ENCODE results near the gene COL11A1. TPM values are rescaled to one million over a fixed set of nuclear protein-coding genes. Genes with fewer than 3 reads are reported as not detected.
A peak's percentile ranks its signal among the peaks of the same experiment; 100 is the strongest.
"Not testable (repeated sequence)": the region's sequence is repeated elsewhere in the genome, so short reads cannot be mapped to it uniquely, and the experiment has no call there.

COL11A1 gene
- total RNA-seq, 1 experiment from 2014 or later: not detected

DNA sequence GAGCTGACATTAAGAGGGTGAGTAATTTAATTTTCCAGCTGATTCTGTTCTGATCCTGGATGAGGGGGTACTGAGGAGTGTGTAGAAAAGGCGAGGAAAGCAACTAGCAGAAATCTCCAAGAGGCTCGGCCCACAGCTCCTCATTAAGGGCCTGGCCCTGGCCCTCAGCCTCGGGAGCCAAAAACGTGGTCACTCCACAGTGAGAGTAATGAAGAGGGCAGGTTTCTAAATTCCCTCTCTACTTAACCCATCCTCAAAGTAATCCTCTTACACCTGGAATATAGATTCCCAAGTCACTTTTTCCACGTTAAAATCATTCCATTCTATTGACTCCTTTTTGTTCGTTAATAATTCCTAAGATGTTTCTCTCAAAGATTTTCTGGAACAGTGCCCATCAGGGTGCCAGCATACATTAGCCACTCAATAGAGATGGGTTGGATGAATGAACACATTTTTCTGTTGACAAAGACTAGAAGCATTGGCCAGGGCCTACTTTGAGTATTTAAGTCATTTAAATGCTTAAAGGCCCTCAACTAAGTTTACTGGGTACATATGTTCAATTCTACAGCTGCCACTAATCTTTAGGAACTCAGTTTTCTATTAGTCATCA lies 1.1 kb upstream of the COL11A1 start:
- H3K4me3 ChIP-seq: no peak overlapping the region
- H3K4me1 ChIP-seq: peaks cover 16% of the 10 kb centered on the region
- no peaks in the 10 kb centered on the region for H3K9me3 ChIP-seq (replicated peaks)
- no peak for DNase-seq
- H3K27ac ChIP-seq: no peak overlapping the region
- no peaks in the 10 kb centered on the region for H3K36me3 ChIP-seq
- no peaks in the 10 kb centered on the region for H3K27me3 ChIP-seq

DNA sequence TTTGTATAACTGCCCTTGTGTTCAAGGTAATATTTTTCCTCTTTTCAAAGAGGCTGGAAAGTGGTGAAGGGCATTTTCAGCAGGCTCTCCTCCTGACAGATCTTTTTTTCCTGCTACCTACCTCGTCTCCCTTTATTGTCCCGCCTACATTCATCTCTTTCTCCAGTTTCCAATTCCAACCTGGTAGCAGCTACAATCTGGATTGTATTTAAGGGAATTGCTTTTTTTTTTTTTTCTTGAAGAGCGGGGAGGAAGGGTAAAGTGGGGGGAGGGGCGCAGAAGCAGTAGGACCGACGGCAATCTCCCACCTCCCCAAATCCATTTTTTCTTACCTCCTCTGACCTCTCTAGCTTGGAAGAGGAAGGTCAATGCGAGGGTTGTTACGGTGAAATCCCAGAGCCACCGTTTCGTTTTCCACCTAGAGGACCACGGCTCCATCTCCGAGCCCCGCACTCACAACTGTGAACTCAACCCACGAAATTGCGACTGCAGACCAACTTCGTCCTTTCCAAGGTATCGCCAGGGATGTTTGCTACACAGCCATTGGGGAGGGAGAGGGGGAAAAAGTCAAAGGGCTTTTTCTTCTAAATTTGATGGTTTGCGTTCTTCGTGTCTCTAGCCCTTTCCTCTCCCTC lies 464 bp downstream of the COL11A1 start:
- DNase-seq: no peak
- H3K36me3 ChIP-seq: no peaks in the 10 kb centered on the region
- H3K4me3 ChIP-seq: no peak overlapping the region
- H3K27me3 ChIP-seq: no peaks in the 10 kb centered on the region
- H3K4me1 ChIP-seq: peaks cover 16% of the 10 kb centered on the region
- no peak overlapping the region for H3K27ac ChIP-seq
- H3K9me3 ChIP-seq (replicated peaks): no peaks in the 10 kb centered on the region

DNA sequence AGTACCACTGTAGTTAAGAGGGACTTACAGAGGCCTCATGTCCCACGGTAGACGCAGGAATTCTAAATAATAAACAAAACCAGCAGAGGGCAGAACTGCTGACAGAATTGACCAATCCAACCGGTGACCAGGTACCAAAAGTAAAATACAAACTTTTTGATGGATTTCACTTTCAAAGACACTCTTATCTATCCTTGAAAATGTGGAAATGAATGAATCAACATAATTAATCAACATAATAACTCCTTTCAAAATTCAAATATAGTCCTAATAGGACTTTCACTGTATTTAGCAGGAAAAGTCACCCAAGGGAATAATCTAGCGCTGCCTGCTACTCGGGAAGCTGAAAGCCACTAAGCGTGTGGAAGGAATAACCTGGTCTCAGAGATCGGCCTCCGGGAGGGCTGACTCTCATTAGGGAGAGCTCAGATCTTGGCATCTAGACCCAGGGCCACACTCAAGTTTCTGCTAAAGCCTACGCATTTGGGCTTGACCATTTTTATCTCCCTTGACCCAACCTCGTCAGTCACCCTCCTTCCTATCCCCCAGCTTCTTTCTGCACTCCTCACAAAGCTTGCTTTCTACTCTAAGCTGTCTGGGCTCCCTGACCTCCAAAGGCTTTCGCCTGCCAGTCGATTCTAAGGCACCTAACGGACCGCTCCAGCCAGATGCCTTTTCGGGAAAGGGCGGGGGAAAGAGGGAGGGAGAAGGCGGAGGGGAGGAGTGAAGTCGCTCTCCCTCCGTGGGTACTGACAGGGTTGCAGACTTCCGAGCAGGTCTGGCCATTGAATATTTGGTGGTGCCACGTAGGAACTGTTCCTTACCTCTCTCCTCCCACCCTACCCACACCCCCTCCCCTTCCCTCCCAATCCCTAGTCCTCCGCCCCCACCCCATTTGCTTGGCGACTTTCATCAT lies 1.6 kb downstream of the COL11A1 start:
- Histone ChIP-seq H3K27ac (no peak overlapping the region), H3K4me1 (peaks cover 10% of the 10 kb centered on the region), H3K27me3 (no peaks in the 10 kb centered on the region)

DNA sequence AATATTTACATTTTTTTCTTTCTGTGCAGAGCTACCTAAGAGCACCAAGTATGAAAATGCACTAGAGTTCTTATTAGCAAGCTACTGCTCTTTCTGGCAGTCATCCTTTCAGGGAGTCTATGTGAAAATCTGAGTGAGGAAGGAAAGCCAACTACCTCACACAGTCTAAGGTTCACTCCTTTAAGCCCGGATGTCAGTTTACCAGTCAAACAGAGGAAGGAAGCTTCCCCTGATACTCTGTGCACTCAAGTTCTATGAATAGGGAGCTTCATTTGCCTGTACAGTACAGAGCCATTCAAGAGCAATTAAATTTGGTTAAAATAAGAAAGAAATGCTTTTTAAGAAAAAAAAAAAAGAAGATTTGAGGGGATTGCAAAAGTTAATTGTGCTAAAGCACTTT lies 6.9 kb downstream of the COL11A1 start:
- no peak for DNase-seq
- Histone ChIP-seq H3K4me1 (no peaks in the 10 kb centered on the region), H3K27me3 (no peaks in the 10 kb centered on the region), H3K36me3 (no peaks in the 10 kb centered on the region), H3K9me3 (replicated peaks) (no peaks in the 10 kb centered on the region), H3K4me3 (no peak overlapping the region), H3K27ac (no peak overlapping the region)

More for the DNA sequence above, 1.6 kb downstream of the COL11A1 start:
- H3K4me3 ChIP-seq: no peak overlapping the region
- H3K9me3 ChIP-seq (replicated peaks): no peaks in the 10 kb centered on the region
- DNase-seq: peak in 1 of 2 experiments; percentile 51
- no peaks in the 10 kb centered on the region for H3K36me3 ChIP-seq

DNA sequence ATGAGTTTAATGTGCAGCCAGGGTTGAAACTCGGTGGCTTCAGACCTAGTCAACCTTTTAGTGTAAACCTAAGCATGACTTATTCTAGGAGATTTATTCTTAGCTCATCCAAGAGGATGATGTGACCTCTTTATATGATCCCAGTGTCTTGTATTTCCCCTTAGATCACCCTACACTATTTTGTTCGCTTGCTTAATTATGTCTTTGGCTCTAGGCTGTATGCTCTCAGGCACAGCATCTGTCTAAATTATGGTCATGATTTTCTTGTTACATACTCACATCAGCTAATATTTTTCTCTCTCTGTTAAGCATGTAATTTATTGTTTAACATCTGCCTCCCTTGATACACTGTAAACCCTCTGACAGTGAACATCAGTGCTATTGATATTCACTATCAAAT lies 19.1 kb downstream of the COL11A1 start:
- H3K27ac ChIP-seq: no peak overlapping the region
- no peaks in the 10 kb centered on the region for H3K36me3 ChIP-seq
- H3K4me1 ChIP-seq: no peaks in the 10 kb centered on the region
- no peaks in the 10 kb centered on the region for H3K27me3 ChIP-seq
- no peak overlapping the region for H3K4me3 ChIP-seq
- no peaks in the 10 kb centered on the region for H3K9me3 ChIP-seq (replicated peaks)
- no peak for DNase-seq

DNA sequence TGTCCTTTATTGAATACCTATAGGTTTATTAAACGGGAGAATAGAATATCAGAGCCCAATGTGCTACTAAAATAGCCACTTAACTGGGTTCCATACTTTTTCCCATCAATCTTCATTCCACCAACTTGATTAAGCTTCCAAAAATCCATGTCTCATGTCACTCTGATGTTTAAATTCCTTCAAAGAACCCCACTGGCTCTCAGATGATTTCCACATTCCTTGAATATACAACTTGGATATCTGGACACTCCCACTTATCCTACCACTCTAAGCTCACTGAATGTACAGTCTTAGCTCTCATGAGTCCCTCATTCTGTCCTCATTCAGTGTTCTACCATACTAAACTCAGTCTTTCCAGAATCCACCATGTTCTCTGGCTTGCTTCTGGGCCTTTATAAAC lies 21.1 kb downstream of the COL11A1 start:
- H3K4me1 ChIP-seq: no peaks in the 10 kb centered on the region
- no peak for DNase-seq
- H3K4me3 ChIP-seq: no peak overlapping the region
- no peaks in the 10 kb centered on the region for H3K27me3 ChIP-seq
- H3K9me3 ChIP-seq (replicated peaks): no peaks in the 10 kb centered on the region
- no peaks in the 10 kb centered on the region for H3K36me3 ChIP-seq
- no peak overlapping the region for H3K27ac ChIP-seq

DNA sequence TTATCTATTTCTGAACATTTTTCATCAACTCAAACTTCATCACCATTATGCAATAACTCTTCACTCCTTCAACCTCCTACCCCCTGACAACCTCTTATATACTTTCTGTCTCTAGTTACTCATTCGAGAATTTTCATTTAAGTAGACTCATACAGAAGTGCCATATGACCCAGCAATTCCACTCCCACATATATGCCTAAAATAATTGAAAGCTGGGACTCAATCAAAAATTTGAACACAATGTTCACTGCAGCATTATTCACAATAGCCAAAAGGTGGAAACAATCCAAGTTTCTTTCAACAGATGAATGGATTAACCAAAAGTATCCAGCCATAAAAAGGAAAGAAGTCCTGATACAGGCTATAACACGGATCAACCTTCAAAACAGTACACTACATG lies 24.1 kb downstream of the COL11A1 start:
- no peak overlapping the region for H3K27ac ChIP-seq
- H3K27me3 ChIP-seq: no peaks in the 10 kb centered on the region
- H3K9me3 ChIP-seq (replicated peaks): no peaks in the 10 kb centered on the region
- DNase-seq: no peak
- H3K4me1 ChIP-seq: no peaks in the 10 kb centered on the region
- H3K4me3 ChIP-seq: no peak overlapping the region
- no peaks in the 10 kb centered on the region for H3K36me3 ChIP-seq

DNA sequence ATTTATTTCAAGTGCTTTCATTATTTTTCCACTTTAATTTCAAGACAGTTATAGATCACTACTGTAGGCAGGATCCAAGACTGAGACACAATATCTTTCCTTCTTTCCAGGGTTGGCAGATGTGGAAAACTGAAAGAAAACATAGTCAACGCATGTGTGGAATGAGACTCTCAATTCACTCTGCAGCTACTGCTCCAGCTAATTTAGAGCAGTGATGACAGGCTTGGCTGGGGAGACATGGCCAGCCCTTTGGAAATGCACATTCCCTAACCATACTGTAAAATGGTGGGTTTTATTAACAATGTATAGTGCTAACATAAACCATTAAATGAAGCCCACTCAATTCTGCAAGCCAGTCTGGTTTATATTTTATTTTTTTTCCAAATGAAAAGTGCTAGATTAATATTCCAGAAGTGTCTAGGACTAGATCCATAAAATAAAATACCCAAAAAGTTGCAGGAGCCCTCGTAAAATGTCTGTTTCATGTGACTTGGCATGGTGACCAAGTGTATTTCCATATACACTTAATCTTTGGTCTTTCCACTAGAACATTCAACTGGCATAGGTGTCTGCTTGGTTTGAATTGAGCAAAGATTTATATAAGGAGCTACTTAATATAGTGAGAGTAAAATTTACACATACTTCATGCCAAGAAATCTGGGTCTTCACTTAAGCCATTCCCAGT lies 32.9 kb downstream of the COL11A1 start:
- Histone ChIP-seq H3K4me3 (no peak overlapping the region), H3K27me3 (peaks cover 2% of the 10 kb centered on the region; the same call in 1 of the 2 replicates), H3K36me3 (no peaks in the 10 kb centered on the region), H3K4me1 (no peaks in the 10 kb centered on the region), H3K27ac (no peak overlapping the region), H3K9me3 (replicated peaks) (no peaks in the 10 kb centered on the region)
- no peak for DNase-seq

DNA sequence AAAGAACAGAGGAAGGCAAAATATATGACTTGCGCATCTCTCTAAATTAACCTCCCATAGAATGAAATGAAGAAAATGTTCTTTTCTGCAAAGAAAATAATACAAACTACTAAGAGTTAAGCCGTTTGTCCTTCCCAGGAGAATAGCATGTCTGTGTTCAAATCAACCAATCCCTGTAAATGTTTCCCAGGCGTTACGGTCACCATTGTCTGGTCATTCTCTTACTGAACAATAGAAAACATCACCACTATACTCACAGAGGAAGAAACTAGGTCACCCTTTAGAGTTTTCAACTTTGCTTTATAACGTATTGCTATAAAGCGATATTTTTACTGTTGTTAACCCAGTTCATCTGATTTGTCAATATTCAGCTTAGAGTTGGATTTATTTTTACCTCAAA lies 34.1 kb downstream of the COL11A1 start:
- H3K27me3 ChIP-seq: peaks cover 5% of the 10 kb centered on the region; the same call in 1 of the 2 replicates
- DNase-seq: no peak

DNA sequence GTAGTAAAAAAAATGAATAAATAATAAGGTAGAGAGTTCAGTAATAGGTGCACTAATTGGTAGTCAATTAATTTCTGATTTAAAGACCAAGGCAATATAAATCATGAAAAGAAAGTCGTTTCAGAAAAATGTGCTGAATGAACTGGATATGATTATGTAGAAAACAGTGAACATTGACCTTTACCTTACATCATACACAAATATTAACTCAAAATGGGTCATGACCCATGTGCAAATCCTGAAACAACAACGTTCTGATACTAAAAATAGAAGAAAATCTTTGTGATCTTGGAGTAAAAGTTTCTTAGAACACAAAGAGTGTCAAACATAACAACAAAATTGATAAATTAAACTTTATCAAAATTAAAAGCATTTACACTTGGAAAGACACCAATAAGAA lies 39.1 kb downstream of the COL11A1 start:
- no peak for DNase-seq

More for the DNA sequence above, 34.1 kb downstream of the COL11A1 start:
- H3K4me1 ChIP-seq: no peaks in the 10 kb centered on the region
- H3K27ac ChIP-seq: no peak overlapping the region
- H3K4me3 ChIP-seq: no peak overlapping the region
- H3K9me3 ChIP-seq (replicated peaks): no peaks in the 10 kb centered on the region
- no peaks in the 10 kb centered on the region for H3K36me3 ChIP-seq

DNA sequence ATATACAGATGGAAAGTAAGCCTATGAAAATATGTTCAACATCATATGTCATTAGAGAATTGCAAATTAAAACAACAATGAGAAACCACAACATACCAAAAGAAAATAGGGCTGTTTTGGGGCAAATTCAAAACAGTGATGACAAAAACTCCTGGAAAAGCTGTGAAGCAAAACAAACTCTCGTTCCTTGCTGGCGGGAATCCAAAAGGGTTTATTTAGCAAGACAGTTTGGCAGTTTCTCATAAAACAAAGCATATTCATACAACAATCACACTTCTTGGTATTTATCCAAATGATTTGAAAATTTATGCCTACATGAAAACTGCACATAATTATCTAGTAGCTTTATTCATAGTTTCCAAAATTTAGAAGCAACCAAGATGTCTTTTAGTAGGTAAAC lies 44.4 kb downstream of the COL11A1 start:
- Histone ChIP-seq H3K4me3 (no peak overlapping the region), H3K4me1 (no peaks in the 10 kb centered on the region), H3K9me3 (replicated peaks) (no peaks in the 10 kb centered on the region), H3K27me3 (no peaks in the 10 kb centered on the region; the same call in 1 of the 2 replicates), H3K36me3 (no peaks in the 10 kb centered on the region), H3K27ac (no peak overlapping the region)
- DNase-seq: peak in 1 of 2 experiments; percentile 2

More for the DNA sequence above, 39.1 kb downstream of the COL11A1 start:
- Histone ChIP-seq H3K27me3 (peaks cover 5% of the 10 kb centered on the region; the same call in 1 of the 2 replicates), H3K4me3 (no peak overlapping the region), H3K9me3 (replicated peaks) (no peaks in the 10 kb centered on the region), H3K27ac (no peak overlapping the region), H3K4me1 (no peaks in the 10 kb centered on the region), H3K36me3 (no peaks in the 10 kb centered on the region)

DNA sequence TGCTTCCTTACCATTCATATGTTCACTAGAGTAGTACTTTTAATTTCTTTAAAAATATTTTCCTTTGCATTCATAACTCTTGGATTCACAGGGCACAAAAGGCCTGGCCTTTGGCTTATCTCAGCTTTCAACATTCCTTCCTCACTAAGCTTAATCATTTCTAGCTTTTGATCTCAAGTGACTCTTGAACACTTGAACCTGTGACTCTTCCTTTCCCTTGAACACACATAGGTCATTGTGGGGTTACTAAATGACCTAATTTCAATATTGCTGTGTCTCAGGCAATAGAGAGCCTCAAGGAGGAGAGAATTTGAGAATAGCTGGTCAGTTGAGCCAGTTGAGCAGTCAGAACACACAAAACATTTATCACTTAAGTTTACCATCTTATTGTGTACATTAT lies 49.9 kb downstream of the COL11A1 start:
- no peak overlapping the region for H3K4me3 ChIP-seq
- no peaks in the 10 kb centered on the region for H3K36me3 ChIP-seq
- peaks cover 3% of the 10 kb centered on the region; the same call in 1 of the 2 replicates for H3K27me3 ChIP-seq
- H3K4me1 ChIP-seq: no peaks in the 10 kb centered on the region
- no peak overlapping the region for H3K27ac ChIP-seq
- no peaks in the 10 kb centered on the region for H3K9me3 ChIP-seq (replicated peaks)
- no peak for DNase-seq

DNA sequence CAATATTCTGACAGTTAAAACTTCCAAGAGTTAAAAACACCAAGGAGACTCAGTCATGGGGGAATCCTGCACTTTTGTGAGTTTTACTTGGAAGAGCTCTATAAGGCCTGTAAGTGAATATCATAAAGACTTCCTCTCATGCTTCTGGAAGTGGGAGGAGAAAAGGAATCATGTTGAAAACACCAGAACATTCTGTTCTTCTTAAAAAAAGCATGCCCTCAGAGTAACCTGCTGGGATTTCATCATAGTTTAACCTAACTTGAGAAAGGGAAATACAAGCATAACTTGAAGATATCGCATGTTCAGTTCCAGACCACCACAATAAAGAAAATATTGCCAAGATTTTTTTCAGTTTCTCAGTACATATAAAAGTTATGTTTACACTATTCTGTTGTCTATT lies 51.9 kb downstream of the COL11A1 start:
- Histone ChIP-seq H3K27me3 (peaks cover 3% of the 10 kb centered on the region; the same call in 1 of the 2 replicates), H3K36me3 (no peaks in the 10 kb centered on the region), H3K27ac (no peak overlapping the region), H3K4me3 (no peak overlapping the region), H3K9me3 (replicated peaks) (no peaks in the 10 kb centered on the region), H3K4me1 (no peaks in the 10 kb centered on the region)
- no peak for DNase-seq

DNA sequence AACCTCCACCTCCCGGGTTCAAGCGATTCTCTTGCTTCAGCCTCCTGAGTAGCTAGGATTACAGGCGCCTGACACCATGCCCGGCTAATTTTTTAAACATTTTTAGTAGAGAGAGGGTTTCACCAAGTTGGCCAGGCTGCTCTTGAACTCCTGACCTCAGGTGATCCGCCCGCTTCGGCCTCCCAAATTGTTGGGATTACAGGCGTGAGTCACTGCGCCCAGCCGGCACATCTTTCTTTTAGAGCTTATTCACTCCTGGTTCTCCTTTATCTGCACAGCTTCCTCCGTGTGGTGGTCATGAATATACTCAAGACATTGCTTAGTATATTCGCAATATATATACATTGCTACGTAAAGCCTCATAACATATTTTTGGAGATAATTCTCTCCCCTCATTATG lies 80.2 kb downstream of the COL11A1 start:
- H3K9me3 ChIP-seq (replicated peaks); H3K27me3 ChIP-seq; H3K4me1 ChIP-seq; H3K36me3 ChIP-seq; H3K4me3 ChIP-seq; H3K27ac ChIP-seq; DNase-seq: not testable (repeated sequence)
